Tibial nerve (tissue), 3 donors: ENCODE results near the gene MTX2.

Experiments used
- POLR2A ChIP-seq, 2 donors: fragments of 450-650 bp; IDR thresholded peaks; one replicate each; pipeline ENCODE4 v1.6.1; 2017; ENCODE audit warnings: antibody characterized with exemption in 2 of 2, mild to moderate bottlenecking in 2 of 2, moderate library complexity in 2 of 2
- TF ChIP-seq, protein P1 (sequence below), 5 experiments: fragments of 200-600 bp in 3 of 5; fragments of 450-650 bp in 2 of 5; sonication (generic) in 3 of 5; IDR thresholded peaks; one replicate each; pipeline ENCODE4 v1.5.1; 2016 to 2019; ENCODE audit warnings: antibody characterized with exemption in 5 of 5, mild to moderate bottlenecking in 3 of 5, moderate library complexity in 2 of 5

GRCh38 chr2:176234940-176235339 is 34.3 kb upstream of the MTX2 start:
- TF ChIP-seq POLR2A (IDR thresholded peaks at IDR 0.05): no peak
- TF ChIP-seq, protein P1, sequence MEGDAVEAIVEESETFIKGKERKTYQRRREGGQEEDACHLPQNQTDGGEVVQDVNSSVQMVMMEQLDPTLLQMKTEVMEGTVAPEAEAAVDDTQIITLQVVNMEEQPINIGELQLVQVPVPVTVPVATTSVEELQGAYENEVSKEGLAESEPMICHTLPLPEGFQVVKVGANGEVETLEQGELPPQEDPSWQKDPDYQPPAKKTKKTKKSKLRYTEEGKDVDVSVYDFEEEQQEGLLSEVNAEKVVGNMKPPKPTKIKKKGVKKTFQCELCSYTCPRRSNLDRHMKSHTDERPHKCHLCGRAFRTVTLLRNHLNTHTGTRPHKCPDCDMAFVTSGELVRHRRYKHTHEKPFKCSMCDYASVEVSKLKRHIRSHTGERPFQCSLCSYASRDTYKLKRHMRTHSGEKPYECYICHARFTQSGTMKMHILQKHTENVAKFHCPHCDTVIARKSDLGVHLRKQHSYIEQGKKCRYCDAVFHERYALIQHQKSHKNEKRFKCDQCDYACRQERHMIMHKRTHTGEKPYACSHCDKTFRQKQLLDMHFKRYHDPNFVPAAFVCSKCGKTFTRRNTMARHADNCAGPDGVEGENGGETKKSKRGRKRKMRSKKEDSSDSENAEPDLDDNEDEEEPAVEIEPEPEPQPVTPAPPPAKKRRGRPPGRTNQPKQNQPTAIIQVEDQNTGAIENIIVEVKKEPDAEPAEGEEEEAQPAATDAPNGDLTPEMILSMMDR (IDR thresholded peaks at IDR 0.05): no peak
